Stomach (tissue), 4 donors: ENCODE results near the gene BCL2A1.

Source experiments
- EP300 ChIP-seq: sonication (generic); formaldehyde crosslinking; IDR thresholded peaks from one replicate; pipeline ENCODE4 v1.6.1; 2017; ENCODE audit warnings: antibody characterized with exemption
- POLR2A ChIP-seq, 4 donors: fragments of 450-650 bp; IDR thresholded peaks; one replicate each; pipeline ENCODE4 v1.6.1; 2016; ENCODE audit warnings: antibody characterized with exemption in 4 of 4, control low read depth in 2 of 4, mild to moderate bottlenecking in 1 of 4, moderate library complexity in 1 of 4
- POLR2AphosphoS5 ChIP-seq, 3 donors: sonication (generic); formaldehyde crosslinking; IDR thresholded peaks; one replicate each; pipeline ENCODE4 v1.6.1; 2016; ENCODE audit warnings: antibody characterized with exemption in 3 of 3
- TF ChIP-seq, protein P1 (sequence below), 7 experiments: fragments of 450-650 bp in 4 of 7; fragments of 200-600 bp in 3 of 7; sonication (generic) in 3 of 7; IDR thresholded peaks; one replicate each; pipeline ENCODE4 v1.5.1; 2016 to 2019; ENCODE audit warnings: antibody characterized with exemption in 7 of 7, control low read depth in 2 of 7, mild to moderate bottlenecking in 1 of 7

DNA sequence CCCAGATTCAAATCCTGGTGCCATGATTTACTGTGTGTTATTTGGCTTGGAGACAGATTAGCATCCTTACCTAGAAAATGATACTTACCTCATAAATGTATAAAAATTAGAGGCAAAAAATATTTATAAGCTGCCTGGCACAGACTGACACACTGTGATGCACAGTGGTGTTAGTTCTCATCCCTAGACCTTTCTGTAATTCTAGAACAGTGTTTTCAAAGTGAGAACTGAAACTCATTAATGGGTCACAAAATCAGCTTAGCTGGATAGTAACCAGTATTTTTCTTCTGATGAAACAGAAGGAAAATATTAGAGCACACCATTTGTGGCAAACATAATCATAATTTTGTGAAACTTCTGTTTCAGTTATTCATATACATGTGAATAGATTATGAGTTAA lies 56.3 kb downstream of the BCL2A1 start:
- TF ChIP-seq, protein P1, sequence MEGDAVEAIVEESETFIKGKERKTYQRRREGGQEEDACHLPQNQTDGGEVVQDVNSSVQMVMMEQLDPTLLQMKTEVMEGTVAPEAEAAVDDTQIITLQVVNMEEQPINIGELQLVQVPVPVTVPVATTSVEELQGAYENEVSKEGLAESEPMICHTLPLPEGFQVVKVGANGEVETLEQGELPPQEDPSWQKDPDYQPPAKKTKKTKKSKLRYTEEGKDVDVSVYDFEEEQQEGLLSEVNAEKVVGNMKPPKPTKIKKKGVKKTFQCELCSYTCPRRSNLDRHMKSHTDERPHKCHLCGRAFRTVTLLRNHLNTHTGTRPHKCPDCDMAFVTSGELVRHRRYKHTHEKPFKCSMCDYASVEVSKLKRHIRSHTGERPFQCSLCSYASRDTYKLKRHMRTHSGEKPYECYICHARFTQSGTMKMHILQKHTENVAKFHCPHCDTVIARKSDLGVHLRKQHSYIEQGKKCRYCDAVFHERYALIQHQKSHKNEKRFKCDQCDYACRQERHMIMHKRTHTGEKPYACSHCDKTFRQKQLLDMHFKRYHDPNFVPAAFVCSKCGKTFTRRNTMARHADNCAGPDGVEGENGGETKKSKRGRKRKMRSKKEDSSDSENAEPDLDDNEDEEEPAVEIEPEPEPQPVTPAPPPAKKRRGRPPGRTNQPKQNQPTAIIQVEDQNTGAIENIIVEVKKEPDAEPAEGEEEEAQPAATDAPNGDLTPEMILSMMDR (IDR thresholded peaks at IDR 0.05): no peak
- no peak for TF ChIP-seq POLR2A (IDR thresholded peaks at IDR 0.05)
- TF ChIP-seq POLR2AphosphoS5 (IDR thresholded peaks at IDR 0.05): no peak
- no peak for TF ChIP-seq EP300
